Cerebellar cortex (tissue), 1 donor: ENCODE results near the gene NRP1.

Experiments
- DNase-seq: peaks from one replicate; pipeline ENCODE4 v3.0.0-alpha.2; 2015; ENCODE audit warnings: low spot score

The NRP1 gene

GRCh38 chr10:33349268-33349667, 14.8 kb upstream of the NRP1 start:
- no peak for DNase-seq

GRCh38 chr10:33347211-33347610, 12.7 kb upstream of the NRP1 start:
- no peak for DNase-seq

GRCh38 chr10:33345236-33345635, 10.8 kb upstream of the NRP1 start:
- DNase-seq, result no peak

DNA sequence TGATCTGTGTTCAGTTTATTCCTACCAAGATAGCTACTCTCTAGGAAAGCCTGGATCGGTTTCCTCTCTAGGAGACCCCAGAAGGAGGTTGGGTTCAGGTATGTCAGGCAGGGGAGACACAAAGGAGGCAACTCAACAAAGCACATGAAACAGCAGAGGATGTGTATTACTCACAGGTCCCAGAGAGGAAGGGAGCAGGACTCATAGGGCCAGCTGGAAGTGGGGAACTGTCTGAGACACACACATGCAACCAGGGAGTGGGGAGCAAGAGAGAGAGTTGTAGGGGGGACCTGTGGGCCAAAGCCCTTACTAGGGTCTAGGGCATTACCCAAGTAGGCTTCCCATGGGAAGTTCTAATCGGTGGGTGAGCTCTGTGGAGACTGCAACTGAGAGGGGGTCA, 10.2 kb upstream of the NRP1 start:
- DNase-seq, result no peak

GRCh38 chr10:33341637-33342036, 7.2 kb upstream of the NRP1 start:
- DNase-seq, result no peak

DNA sequence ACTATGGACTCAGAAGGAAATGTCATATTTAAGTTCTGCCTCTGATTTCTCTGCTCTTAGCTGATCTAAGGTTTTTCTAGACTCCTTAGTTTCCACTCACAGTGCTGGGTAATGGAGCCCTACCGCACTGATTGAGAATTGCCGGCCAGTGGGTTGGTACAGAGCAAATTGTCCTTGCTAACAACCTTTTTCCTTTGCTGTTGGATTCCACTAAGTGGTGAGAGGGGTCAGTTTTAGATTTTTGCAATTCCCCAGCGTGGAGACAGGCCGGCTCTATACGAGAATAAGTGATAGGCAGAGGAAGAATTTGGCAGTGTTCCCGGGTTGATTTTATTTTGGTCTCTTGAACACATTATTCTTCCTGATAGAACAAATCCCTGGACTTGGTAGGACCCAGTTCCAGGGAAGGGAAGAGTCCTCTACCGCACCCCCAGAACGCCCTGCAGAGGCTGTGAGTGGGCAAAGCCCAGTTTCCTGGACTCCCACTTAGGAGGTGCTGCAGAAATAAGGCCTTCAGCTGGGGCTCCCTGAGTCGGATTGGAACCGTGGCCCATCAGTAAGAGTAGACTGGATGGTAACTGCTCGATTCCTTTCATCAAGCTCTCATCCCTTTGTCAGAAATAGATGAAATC, 3.0 kb upstream of the NRP1 start:
- DNase-seq, result no peak

DNA sequence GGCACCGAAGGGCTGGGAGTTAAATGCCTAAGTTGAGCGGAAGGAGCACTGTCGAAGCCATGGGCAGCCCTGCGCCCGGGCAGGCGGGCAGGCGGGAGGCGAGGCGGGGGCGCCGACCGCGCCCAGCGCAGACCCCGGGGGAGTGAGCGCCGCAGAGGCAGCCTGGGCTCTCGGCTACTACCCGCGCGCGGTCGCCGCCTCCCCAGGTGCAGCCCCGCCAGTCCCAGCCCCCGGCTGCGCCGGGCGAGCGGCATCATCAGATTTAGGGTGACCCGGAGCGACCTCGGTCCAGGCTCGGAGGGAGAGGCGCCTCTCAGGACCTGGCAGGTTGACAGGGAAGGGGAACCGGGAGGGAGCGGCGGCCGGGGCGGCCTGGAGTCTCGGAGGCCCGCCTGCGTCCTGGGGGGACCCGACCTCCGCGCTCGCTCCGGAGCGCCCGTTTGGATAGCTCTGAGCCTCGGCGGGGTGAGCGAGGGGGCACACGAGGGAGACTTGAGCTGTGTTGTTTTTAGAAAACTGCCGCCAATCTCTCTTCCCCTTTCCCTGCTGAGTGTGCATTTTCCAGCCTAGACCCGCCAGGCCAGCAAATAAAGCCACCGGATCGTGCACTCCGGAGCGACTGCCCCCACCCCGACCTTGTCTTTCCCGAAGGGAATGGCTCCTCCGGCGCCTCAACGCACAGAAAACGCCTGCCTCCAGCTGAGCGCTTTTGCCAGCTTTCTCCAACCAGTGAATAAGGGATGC, 2.3 kb upstream of the NRP1 start:
- no peak for DNase-seq

- no peak for DNase-seq
These were observed 1.5 kb upstream of the NRP1 start for GRCh38 chr10:33335801-33336581.

DNA sequence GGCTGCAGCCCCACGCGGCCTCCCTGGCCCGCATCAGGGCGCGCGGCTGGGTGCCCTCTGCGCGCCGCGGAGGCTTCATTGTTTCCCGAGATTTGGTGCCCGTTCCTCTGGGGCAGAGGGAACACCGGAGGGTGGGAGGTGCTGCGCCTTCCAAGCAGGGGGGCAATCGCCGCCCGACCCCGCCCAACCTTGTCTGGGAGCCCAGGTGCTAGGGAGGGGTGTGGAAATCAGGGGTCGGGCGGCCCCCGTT, 1.0 kb upstream of the NRP1 start:
- no peak for DNase-seq

GRCh38 chr10:33334805-33335550, 511 bp upstream of the NRP1 start:
- peak; percentile 19 for DNase-seq

- DNase-seq, result no peak
These were observed 986 bp downstream of the NRP1 start for GRCh38 chr10:33333260-33334101.

DNA sequence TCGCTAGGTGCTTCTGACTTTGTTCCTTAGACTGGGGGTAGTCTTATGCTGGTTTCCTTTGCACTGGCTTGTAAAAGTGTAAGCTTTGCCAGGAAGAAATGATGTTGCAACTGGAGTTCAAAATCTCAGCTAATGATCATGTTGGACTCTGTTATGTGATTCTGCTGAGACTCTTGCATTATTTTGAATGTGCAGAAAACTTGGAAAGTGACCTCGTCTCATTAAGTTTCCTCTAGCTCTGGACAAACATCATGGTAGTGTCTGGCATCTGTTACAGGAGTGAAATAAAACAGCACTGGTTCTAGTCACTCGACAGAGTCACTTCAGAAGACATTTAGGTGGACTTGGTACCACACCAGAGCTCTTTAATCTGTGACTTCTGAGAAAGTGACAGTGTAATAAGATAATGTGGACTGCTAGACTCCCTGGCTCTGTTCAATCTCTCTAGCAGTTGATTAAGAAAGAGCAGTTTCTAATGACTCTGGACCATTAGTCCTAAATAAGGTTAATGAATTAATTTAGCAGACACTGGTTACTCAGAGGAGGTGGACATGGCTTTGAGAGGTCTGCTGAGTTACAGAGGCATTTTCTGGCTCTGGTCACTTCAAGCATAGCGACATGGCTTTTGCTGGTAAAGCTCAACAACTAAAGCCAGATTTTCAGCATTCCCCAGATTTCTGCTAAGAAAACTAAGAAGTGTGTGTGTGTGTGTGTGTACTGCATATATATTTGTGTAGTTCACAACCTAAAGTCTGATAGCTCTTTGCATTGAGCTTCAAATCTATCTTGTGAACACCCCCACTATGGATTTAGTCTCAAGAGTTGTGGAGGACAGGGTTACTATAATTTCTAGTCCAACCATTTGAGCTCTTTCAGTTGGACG, 2.0 kb downstream of the NRP1 start:
- no peak for DNase-seq

- DNase-seq, result no peak
These were observed 3.1 kb downstream of the NRP1 start for GRCh38 chr10:33331379-33331694.

DNA sequence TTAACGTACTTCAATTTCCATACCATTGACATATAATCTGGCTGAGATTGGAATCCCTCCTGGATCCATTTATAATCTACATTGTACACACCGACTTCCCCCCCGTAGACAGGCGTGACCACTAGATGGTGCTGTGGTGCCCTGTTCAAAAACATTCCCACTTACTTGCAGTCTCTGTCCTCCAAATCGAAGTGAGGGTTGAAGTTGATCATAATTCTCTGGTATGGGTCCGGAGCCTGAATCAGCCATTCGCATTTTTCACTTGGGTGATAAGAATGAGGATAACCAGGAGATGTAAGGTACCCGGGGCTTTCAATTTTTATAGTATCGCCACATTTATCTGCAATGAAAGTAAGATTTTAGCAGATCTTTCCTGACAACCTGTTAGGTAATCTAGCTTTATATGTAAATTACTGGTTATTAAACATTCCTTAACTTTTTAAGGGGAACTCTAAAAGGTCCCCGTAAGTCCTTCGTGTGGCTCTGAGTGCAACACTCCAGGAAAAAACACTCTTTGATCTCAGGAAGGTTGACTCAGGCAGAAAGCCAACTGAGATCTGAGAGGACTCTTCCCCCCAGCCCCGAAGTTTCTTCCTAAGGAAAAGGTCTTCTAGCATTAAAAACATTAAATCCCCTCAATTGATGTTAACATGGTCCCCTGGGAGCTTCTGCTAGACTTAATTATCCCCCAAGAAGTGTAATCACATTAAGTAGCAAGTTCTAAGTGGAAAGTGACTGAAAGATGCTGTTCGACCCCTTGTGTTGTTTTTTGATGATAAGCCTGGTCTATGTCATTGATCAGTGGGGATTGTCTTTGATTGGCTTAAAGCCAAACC, 3.7 kb downstream of the NRP1 start:
- peak; percentile 67 for DNase-seq

DNA sequence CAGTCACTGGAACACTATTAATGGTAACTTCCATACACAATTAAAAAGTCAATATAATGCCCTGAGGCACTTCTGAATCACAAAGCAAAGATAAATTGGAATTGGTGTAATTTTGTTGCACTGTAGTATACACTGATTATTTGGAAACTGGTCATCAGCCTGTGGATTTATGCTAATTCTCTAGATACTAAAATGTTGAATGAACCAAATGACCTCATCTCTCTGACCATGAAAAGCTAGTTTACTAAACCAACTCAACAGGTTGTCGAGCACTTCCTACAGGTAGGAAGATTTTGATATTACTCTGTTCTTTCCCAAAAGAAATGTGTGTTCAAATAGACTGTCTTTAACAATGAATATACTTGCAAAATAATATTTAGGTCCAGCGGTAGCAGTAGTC, 5.3 kb downstream of the NRP1 start:
- no peak for DNase-seq

DNA sequence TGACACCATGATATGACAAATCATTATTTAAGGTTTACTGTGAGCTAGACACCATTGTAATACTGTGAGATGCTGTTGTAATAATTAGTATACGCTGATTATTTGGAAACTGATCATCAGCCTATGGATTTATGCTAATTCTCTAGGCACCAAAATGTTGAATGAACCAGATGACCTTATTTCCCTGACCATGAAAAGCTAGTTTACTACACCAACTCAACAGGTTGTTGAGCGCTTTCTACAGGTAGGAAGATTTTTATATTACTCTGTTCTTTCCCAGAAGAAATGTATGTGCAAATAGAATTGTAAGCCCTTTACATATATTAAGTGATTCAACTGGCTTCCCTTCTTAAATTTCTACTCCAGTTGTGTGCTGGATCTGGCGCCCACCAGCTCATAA, 6.2 kb downstream of the NRP1 start:
- no peak for DNase-seq

- DNase-seq, result no peak
These were observed 6.7 kb downstream of the NRP1 start for GRCh38 chr10:33327751-33328150.

DNA sequence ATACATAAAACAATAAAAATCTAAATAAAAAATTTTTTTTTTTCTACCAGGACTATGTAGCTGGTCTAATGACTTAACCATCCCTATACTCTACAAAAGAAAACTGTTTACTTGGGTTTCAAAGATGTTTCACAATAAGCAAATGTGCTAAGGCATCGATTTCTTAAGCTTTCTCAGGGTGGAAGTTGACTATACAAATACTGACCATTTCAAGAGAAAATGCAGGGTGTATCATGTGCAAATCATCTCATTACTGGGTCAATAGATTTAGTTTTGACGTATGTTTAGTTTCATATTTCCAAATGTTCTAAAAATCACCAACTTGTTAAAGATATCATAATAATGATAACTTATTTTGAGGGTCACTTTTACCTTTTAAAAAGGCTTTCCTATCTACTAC, 7.5 kb downstream of the NRP1 start:
- DNase-seq, result no peak

GRCh38 chr10:33325929-33326328, 8.5 kb downstream of the NRP1 start:
- DNase-seq, result no peak

- DNase-seq, result no peak
These were observed 10.7 kb downstream of the NRP1 start for GRCh38 chr10:33323721-33324120.
